Small intestine (tissue), 16 donors: ENCODE measurements around the gene FGD3. TPM values are rescaled to one million over a fixed set of nuclear protein-coding genes. Genes with fewer than 3 reads are reported as not detected.
"Not testable (repeated sequence)": the region's sequence is repeated elsewhere in the genome, so short reads cannot be mapped to it uniquely, and the experiment has no call there.

Experiments used
- DNase-seq, 2 donors: peaks; one replicate each; pipeline versions ENCODE4 v3.0.0 to v3.0.0-alpha.2; 2013
- FAIRE-seq: peaks from 2 replicates; lab custom pipeline; 2012; peaks lifted over from hg19 to GRCh38; lab: Jason Lieb, UNC
- H3K27ac ChIP-seq, 3 donors: one replicate each; pipeline ENCODE4 v1.5.1; 2013; ENCODE audit warnings: low read length in 2 of 3, mild to moderate bottlenecking in 2 of 3, control low read depth in 1 of 3, inconsistent platforms in 1 of 3, low read depth in 1 of 3, moderate library complexity in 1 of 3
- H3K27me3 ChIP-seq, 3 donors: one replicate each; pipeline ENCODE4 v1.6.1; 2013; ENCODE audit warnings: low read length in 3 of 3, inconsistent platforms in 1 of 3; ENCODE audit not compliant: control insufficient read depth in 3 of 3, insufficient read depth in 3 of 3
- H3K36me3 ChIP-seq, 3 donors: one replicate each; pipeline ENCODE4 v1.6.1; 2013; ENCODE audit warnings: low read length in 3 of 3, inconsistent platforms in 1 of 3, low read depth in 1 of 3, mild to moderate bottlenecking in 1 of 3, moderate library complexity in 1 of 3; ENCODE audit not compliant: control insufficient read depth in 3 of 3, insufficient read depth in 2 of 3
- H3K4me1 ChIP-seq, 3 donors: one replicate each; pipeline ENCODE4 v1.6.1; 2013; ENCODE audit warnings: low read length in 2 of 3, inconsistent platforms in 1 of 3, low read depth in 1 of 3, mild to moderate bottlenecking in 1 of 3, moderate library complexity in 1 of 3; ENCODE audit not compliant: control insufficient read depth in 3 of 3, insufficient read depth in 2 of 3
- H3K4me3 ChIP-seq, 3 donors: one replicate each; pipeline ENCODE4 v1.5.1; 2013; ENCODE audit warnings: low read length in 3 of 3, control low read depth in 1 of 3, inconsistent platforms in 1 of 3, low read depth in 1 of 3, mild to moderate bottlenecking in 1 of 3, moderate library complexity in 1 of 3
- H3K9me3 ChIP-seq, 2 donors: one replicate each; pipeline ENCODE4 v1.6.1; 2013; ENCODE audit warnings: low read depth in 1 of 2, low read length in 1 of 2; ENCODE audit not compliant: control insufficient read depth in 2 of 2, insufficient read depth in 1 of 2
- WGBS, 3 donors: extraction: QIAGEN DNeasy Blood & Tissue Kit; methylation state at CpG; one replicate each; pipeline ENCODE4 v1.1.7; 2013; 5-methylcytosine and 5-hydroxymethylcytosine counted together
- long read RNA-seq, 10 donors: transcript quantifications; one replicate each; lab custom pipeline, GENCODE V29; 2026
- polyA plus RNA-seq, 4 donors: library from polyadenylated mRNA; stranded (reverse) in 3 of 4; unstranded in 1 of 4; fragments of 200-250 nt in 3 of 4; fragments of 120-200 nt in 1 of 4; gene quantifications; one replicate each; pipeline versions ENCODE4 v1.2.1 to v1.2.3, GENCODE V29; 2013
- donor health status: healthy with polysubstance abuse.
- donor health status: control.
- donor health status: control.
- donor health status: Bipolar disorder and iron deficiency.
- donor health status: healthy.

Gene FGD3, protein sequence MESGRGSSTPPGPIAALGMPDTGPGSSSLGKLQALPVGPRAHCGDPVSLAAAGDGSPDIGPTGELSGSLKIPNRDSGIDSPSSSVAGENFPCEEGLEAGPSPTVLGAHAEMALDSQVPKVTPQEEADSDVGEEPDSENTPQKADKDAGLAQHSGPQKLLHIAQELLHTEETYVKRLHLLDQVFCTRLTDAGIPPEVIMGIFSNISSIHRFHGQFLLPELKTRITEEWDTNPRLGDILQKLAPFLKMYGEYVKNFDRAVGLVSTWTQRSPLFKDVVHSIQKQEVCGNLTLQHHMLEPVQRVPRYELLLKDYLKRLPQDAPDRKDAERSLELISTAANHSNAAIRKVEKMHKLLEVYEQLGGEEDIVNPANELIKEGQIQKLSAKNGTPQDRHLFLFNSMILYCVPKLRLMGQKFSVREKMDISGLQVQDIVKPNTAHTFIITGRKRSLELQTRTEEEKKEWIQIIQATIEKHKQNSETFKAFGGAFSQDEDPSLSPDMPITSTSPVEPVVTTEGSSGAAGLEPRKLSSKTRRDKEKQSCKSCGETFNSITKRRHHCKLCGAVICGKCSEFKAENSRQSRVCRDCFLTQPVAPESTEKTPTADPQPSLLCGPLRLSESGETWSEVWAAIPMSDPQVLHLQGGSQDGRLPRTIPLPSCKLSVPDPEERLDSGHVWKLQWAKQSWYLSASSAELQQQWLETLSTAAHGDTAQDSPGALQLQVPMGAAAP
- 10 to 100 TPM in 1 of 4 donors, 1 to 10 TPM in 2, under 1 TPM in 1; 0.67 to 26.1 (median 3.8) TPM for polyA plus RNA-seq
- long read RNA-seq, donor 1, partial matches to known transcripts = 0 of 1 reads
- long read RNA-seq, donor 1, other reads (novel, unspliced or antisense) = 0 of 1 reads
- long read RNA-seq, donor 2 = 0 reads
- long read RNA-seq, donor 3 = 0 reads
- long read RNA-seq, donor 4 = 0 reads
- long read RNA-seq, donor 5 = 0 reads
- long read RNA-seq, donor 6, partial matches to known transcripts = 0 of 1 reads
- long read RNA-seq, donor 6, other reads (novel, unspliced or antisense) = 0 of 1 reads
- long read RNA-seq, donor 7 = 0 reads
- long read RNA-seq, donor 8 = 0 reads
- long read RNA-seq, donor 9 = 0 reads
- long read RNA-seq, donor 10 = 0 reads

DNA sequence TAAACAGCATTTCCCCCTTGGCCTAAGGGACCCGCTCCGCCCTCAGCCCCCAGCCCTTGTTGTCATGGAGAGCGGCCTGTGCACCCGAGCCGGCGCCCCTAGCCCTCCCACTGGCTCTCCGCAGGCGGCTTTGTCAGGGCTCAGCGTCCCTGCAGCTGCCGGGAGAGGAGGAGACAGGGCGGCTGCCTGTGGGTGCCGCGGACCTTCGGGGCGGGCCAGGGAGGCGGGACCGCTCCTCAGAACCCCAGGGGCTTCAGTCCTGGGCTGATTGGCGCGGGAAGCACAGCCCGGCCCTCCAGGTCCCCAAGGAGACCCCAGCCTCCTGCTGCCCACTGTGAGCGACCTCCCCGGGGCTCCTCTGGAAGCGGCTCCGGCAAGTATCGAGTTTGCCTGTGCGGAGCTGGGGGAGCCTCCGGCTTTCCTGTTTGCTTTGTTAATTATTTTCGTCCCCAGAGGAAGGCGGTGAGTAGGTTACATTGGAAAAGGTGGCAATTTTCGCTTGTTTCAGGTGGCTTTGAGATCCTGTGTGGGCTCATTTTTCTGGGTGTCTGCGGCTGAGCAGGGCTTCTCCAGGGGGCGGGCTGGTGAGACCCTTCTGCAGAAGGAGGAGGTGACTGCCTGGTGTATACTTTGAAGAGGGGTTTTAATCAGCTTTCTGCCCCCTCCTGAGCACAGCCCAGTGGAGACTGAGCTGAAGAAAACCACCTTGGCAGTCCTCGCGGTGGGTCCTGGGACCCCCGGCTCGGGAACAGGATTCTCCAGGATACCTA is at the start of gene FGD3:
FGD3 (plus strand) TSS at position 256 of the 770 bp plus-strand sequence. CDS start 28,734 bp downstream, outside the sequence.
- 6 to 7% (median 7%) methylated on average over 33 to 36 of the region's 36 CpGs for WGBS, 3 donors
- H3K36me3 ChIP-seq = no peaks in the 10 kb centered on the region
- H3K9me3 ChIP-seq = peaks cover 0 to 3% of the 10 kb centered on the region in 2 donors
- DNase-seq (peak in 1 of 2 donors; percentile 68), FAIRE-seq (no peak)
- H3K27ac ChIP-seq = no peak within 1 kb of the TSS
- no peaks in the 10 kb centered on the region for H3K4me1 ChIP-seq
- peak within 1 kb of the TSS in 2 of 3 donors; percentile 47 to 52 for H3K4me3 ChIP-seq
- peaks cover 0 to 9% (median 7%) of the 10 kb centered on the region in 3 donors for H3K27me3 ChIP-seq

DNA sequence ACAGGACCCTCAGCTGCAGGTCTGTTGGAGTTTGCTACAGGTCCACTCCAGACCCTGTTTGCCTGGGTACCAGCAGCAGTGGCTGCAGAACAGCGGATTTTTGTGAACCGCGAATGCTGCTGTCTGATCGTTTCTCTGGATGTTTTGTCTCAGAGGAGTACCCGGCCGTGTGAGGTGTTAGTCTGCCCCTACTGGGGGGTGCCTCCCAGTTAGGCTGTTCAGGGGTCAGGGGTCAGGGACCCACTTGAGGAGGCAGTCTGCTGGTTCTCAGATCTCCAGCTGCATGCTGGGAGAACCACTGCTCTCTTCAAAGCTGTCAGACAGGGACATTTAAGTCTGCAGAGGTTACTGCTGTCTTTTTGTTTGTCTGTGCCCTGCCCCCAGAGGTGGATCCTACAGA is 42.2 kb upstream of the FGD3 start:
- not testable (repeated sequence) for DNase-seq, H3K36me3 ChIP-seq, H3K27ac ChIP-seq, H3K27me3 ChIP-seq, H3K9me3 ChIP-seq, FAIRE-seq, H3K4me1 ChIP-seq, H3K4me3 ChIP-seq
- 70 to 79% (median 70%) methylated on average over 6 of the region's 6 CpGs for WGBS, 3 donors

DNA sequence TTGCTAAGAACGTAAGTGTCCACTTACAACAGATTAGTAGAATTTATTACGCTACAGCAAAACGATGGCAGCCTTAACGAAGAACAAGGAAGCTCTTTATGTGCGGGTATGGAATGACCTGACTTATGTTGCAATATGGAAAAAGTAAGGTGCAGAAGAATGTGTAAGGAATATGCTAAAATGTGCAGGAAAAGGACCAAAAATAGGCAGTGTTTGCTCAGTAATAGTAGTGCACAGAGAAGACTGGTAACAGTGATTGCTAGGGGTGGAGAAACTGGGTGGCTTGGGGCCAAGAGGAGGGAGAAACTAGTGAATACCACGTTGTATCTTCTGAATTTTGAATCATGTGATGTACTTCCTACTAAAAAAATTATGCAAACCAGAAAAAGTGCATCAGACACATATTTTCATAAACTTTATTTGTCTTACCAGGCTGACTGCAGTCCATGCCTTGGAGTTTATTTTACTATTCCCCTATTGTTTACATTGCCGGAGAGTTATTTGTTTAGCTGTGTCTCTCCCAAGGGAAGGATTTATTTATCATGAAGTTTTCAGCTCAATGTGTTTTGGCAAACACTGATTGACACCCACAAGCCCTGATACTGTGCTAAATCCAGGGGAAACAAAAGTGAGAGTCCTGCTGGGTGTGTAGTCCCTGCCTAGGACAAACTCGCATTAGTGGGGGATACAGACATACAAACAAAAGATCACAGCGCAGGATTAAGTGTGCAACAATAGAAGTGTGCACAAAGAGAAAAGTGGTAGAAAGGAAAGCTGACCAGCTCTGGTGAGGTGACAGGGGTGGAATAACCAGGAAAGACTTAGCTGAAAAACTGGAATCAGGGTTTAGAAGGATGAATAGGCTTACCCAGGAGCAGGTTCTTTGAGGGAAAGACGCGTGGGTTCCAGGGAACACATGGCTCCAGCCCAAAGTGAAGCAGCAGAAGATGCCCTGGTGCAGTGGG is 35.5 kb upstream of the FGD3 start:
- no peaks in the 10 kb centered on the region for H3K36me3 ChIP-seq
- H3K9me3 ChIP-seq = no peaks in the 10 kb centered on the region
- no peak overlapping the region for H3K4me3 ChIP-seq
- DNase-seq = no peak
- H3K4me1 ChIP-seq = no peaks in the 10 kb centered on the region
- H3K27ac ChIP-seq = no peak overlapping the region
- no peak for FAIRE-seq
- 37 to 46% (median 37%) methylated on average over 11 of the region's 11 CpGs for WGBS, 3 donors
- H3K27me3 ChIP-seq = peaks cover 0 to 19% (median 0%) of the 10 kb centered on the region in 3 donors

DNA sequence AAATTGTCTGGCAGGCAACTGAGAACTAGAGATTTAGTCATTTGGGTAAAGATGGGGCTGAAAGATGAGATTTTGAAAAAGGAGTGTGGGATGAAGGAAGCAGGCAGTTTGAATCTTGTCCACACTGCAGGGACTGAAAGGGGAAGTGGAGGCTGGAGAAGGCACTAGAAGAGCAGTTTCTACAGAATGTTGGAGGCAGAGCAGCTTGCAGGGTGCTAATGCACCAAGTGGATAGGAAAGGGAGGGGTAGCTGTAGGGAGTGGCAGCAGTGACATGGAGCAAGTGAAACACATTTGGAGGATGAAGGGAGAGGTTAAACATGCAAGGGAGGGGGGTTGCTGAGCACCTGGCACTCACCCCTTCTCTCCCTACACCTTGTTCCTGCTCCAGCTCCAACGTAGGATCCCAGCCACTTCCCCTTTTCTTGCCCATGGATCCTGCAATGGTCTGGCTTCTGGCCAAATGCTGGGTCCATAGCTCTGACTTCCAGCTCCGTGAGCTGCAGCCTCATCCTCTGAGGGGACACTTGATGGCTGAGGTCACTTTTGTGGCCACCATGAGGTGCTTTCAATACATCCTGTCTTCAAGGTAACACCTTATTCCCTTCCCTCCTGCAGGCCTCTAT is 30.0 kb upstream of the FGD3 start:
- peaks cover 0 to 12% (median 0%) of the 10 kb centered on the region in 3 donors for H3K27me3 ChIP-seq
- no peak overlapping the region for H3K4me3 ChIP-seq
- H3K4me1 ChIP-seq = no peaks in the 10 kb centered on the region
- H3K9me3 ChIP-seq = no peaks in the 10 kb centered on the region
- 6 to 22% (median 12%) methylated on average over 2 of the region's 2 CpGs for WGBS, 3 donors
- H3K36me3 ChIP-seq = no peaks in the 10 kb centered on the region
- no peak for DNase-seq
- no peak for FAIRE-seq
- no peak overlapping the region for H3K27ac ChIP-seq

DNA sequence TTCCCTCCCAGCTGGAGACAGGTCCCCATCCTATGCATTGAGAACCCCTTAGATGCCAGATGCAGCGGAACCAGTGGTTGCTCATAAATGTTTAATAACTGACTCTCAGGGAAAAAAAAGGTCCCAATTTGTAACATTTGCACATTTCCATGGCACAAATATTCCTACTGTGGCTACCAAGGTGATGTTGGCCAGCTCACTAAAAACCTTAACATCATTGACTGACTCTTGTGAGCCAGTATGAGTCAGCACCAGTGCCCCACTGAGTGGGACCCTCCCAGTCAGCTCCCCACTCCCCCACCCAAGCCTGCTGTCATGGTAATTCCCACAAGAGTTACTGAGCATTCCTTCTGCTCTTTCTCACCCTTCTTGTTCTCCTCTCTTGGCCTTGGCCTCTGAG is 26.9 kb upstream of the FGD3 start:
- no peaks in the 10 kb centered on the region for H3K9me3 ChIP-seq
- H3K27ac ChIP-seq = no peak overlapping the region
- no peaks in the 10 kb centered on the region for H3K4me1 ChIP-seq
- WGBS, 3 donors = 93 to 100% (median 94%) methylated on average over 1 of the region's 1 CpG
- no peak overlapping the region for H3K4me3 ChIP-seq
- H3K27me3 ChIP-seq = peaks cover 0 to 3% (median 0%) of the 10 kb centered on the region in 3 donors
- no peaks in the 10 kb centered on the region for H3K36me3 ChIP-seq
- no peak for DNase-seq
- FAIRE-seq = no peak

DNA sequence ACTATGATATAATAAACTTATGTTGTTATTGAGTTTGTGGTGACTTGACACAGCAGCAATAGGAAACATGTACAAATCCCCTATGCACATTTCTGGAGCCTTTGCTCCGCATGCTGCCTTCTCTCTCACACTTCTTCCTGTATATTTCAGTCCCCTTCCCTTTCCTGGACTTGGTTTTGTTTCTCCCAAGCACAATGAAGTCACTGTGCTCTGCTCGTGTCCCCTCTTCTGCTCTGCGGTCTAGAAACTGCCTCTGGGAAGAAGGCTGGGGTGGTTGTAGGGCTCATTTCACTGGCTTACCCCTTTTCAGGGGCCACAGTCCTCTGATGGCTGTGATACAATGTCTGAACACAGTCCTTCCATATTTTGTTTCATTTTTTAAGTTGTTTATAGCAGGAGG is 15.7 kb upstream of the FGD3 start:
- H3K9me3 ChIP-seq = no peaks in the 10 kb centered on the region
- 65 to 89% (median 71%) methylated on average over 3 of the region's 3 CpGs for WGBS, 3 donors
- H3K4me1 ChIP-seq = no peaks in the 10 kb centered on the region
- H3K27ac ChIP-seq = no peak overlapping the region
- FAIRE-seq = no peak
- no peaks in the 10 kb centered on the region for H3K27me3 ChIP-seq
- no peaks in the 10 kb centered on the region for H3K36me3 ChIP-seq
- no peak for DNase-seq
- H3K4me3 ChIP-seq = no peak overlapping the region

DNA sequence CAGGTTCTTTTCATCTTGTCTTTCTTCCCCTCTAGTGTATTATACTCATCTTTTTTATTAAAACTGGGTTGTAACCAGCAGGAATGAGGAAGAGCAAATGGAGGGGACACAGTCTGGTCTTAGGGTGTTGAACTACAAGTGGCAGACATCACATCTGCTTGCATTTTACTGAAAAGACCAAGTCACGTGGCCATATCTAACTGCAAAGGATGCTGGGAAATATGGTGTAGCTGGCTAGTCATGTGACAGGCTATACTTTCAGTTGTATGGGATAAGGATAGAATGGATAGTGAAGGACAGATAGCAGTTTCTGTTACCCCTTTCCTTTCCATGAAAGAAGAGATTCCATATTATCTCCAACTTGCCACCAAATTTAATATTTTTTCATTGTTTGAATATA is 13.0 kb upstream of the FGD3 start:
- H3K9me3 ChIP-seq = no peaks in the 10 kb centered on the region
- no peaks in the 10 kb centered on the region for H3K36me3 ChIP-seq
- DNase-seq = no peak
- H3K4me1 ChIP-seq = no peaks in the 10 kb centered on the region
- H3K4me3 ChIP-seq = no peak overlapping the region
- no peaks in the 10 kb centered on the region for H3K27me3 ChIP-seq
- no peak for FAIRE-seq
- 30 to 72% (median 37%) methylated on average over 1 of the region's 1 CpG for WGBS, 3 donors
- H3K27ac ChIP-seq = no peak overlapping the region
